ENCODE data around the gene WIPI1.

GRCh38 chr17:68446626-68447041 is 10.7 kb downstream of the WIPI1 start:
- no peak for TF ChIP-seq POLR2AphosphoS5 (IDR thresholded peaks at IDR 0.05)
- no peak for TF ChIP-seq CTCF (IDR thresholded peaks at IDR 0.05)
- no peak for TF ChIP-seq POLR2A (IDR thresholded peaks at IDR 0.05)

Data from gastroesophageal sphincter (tissue), 3 donors.